COLO668 (cell line): ENCODE measurements around the gene OR10J5.

Experiments
- DNase-seq: peaks from one replicate; lab custom pipeline; 2025; ENCODE audit not compliant: unreplicated experiment; lab: John Stamatoyannopoulos, UW

Gene OR10J5

GRCh38 chr1:159492575-159493323, 43.1 kb downstream of the OR10J5 start:
- no peak for DNase-seq
